Measurements from ENCODE around the gene RAPGEF1. TPM values are rescaled to one million over a fixed set of nuclear protein-coding genes. Genes with fewer than 3 reads are reported as not detected.

The RAPGEF1 gene
- total RNA-seq, 4 donors from 2014 or later = 13.1 to 73.7 (median 26.2) TPM

DNA sequence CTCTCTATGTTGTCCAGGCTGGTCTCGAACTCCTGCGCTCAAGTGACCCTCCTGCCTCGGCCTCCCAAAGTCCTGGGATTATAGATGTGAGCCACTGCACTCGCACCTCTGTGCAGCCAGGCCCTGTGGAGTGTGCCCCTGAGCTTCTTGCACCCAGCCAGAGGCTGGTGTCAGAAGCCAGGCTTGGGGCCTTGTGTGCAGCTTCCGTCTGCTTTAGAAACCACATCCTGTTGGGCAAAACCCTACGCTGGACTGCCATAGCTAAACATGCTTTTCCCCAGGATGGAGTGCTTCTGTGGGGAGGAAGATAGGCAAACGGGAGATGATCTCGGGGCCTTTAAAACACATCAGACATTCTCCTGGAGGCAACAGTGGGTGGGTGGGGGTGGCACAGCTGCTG lies 154.5 kb downstream of the RAPGEF1 start:
- Histone ChIP-seq H3K4me3 (no peak overlapping the region), H3K4me1 (no peaks in the 10 kb centered on the region), H3K27me3 (no peaks in the 10 kb centered on the region), H3K9me3 (no peaks in the 10 kb centered on the region), H3K27ac (no peak overlapping the region), H3K36me3 (no peaks in the 10 kb centered on the region)
- intact Hi-C loops (cut with DNase I; ENCODE audit: low total_unique reads) = no loop called here
- TF ChIP-seq, protein P1, sequence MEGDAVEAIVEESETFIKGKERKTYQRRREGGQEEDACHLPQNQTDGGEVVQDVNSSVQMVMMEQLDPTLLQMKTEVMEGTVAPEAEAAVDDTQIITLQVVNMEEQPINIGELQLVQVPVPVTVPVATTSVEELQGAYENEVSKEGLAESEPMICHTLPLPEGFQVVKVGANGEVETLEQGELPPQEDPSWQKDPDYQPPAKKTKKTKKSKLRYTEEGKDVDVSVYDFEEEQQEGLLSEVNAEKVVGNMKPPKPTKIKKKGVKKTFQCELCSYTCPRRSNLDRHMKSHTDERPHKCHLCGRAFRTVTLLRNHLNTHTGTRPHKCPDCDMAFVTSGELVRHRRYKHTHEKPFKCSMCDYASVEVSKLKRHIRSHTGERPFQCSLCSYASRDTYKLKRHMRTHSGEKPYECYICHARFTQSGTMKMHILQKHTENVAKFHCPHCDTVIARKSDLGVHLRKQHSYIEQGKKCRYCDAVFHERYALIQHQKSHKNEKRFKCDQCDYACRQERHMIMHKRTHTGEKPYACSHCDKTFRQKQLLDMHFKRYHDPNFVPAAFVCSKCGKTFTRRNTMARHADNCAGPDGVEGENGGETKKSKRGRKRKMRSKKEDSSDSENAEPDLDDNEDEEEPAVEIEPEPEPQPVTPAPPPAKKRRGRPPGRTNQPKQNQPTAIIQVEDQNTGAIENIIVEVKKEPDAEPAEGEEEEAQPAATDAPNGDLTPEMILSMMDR (IDR thresholded peaks at IDR 0.05) = no peak
- no peak for TF ChIP-seq POLR2A (IDR thresholded peaks at IDR 0.05)
- DNase-seq = peak in 1 of 2 donors; percentile 14

DNA sequence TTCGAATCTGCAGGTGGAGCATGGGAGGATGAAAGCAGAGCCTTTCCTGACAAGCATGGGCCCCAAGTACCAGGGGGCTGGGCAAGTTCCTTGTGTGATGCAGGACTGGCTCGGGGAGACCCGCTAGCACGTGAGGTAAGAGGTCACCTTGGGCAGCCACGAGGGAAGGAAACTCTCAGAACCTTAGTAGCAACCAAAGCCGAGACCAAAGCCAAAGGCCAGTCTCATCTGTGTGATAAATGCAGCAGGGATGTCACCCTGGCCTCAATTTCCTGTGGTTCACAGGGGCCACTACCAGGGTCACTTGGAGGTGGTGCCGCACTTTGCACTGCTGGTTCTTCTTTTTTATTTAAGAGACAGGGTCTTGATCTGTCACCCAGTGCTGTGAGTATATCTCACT lies 155.0 kb downstream of the RAPGEF1 start:
- no peak for DNase-seq
- Histone ChIP-seq H3K9me3 (no peaks in the 10 kb centered on the region), H3K4me3 (no peak overlapping the region), H3K27ac (no peak overlapping the region), H3K36me3 (no peaks in the 10 kb centered on the region), H3K27me3 (no peaks in the 10 kb centered on the region), H3K4me1 (no peaks in the 10 kb centered on the region)
- intact Hi-C loops (cut with DNase I; ENCODE audit: low total_unique reads) = no loop called here
- TF ChIP-seq, protein P1 (IDR thresholded peaks at IDR 0.05) = no peak
- TF ChIP-seq POLR2A (IDR thresholded peaks at IDR 0.05) = no peak

DNA sequence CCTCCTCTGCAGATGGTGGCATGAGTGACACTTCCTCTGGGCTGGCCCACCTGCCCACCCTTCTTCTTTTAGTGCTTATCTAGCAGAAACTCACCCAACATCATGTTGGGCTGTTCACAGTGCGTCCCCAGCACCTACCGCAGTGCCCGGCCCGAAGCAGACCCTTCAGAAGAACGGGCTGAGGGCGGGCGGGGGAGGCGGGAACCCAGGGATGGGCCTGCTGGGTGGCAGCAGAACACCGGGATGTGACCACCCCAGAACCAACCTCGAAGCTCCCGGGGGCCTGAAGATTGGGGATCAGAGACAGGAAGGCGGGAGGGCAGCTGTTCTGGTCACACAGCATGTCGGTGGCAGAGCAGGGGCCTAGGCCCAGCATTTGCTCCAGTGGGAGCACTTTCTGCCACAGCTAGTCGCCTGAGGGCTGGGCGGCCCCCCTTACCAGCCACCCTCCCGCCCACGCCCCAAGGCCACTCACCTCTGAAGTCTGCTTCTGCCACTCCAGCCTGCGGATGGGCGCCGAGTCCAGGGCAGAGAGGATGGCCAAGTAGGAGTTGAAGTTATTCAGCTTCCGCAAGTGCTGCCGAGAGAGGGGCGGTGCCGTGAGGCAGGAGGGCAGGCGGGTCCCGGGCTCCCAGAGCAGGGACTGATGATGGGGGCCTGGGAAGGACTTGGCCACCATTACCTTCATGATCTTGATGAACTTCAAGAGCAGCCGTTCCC lies 155.9 kb downstream of the RAPGEF1 start:
- no peak overlapping the region for H3K4me3 ChIP-seq
- TF ChIP-seq POLR2A (IDR thresholded peaks at IDR 0.05) = no peak
- TF ChIP-seq, protein P1 (IDR thresholded peaks at IDR 0.05) = no peak
- intact Hi-C loops (cut with DNase I; ENCODE audit: low total_unique reads) = no loop called here
- H3K9me3 ChIP-seq = no peaks in the 10 kb centered on the region
- H3K4me1 ChIP-seq = no peaks in the 10 kb centered on the region
- H3K27ac ChIP-seq = no peak overlapping the region
- no peaks in the 10 kb centered on the region for H3K36me3 ChIP-seq
- no peak for DNase-seq
- no peaks in the 10 kb centered on the region for H3K27me3 ChIP-seq

DNA sequence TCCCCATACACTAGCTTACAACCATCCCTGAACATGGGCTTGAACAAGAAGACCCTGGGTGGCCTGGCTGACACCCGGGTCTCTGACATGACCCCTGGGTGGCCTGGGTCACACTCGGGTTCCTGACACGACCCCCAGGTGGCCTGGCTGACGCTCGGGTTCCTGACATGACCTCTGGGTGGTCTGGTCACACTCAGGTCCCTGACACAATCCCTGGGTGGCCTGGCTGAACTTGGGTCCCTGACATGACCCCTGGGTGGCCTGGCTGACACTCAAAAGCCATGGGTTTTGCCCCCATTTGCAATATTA lies 156.6 kb downstream of the RAPGEF1 start:
- TF ChIP-seq POLR2A (IDR thresholded peaks at IDR 0.05) = no peak
- TF ChIP-seq, protein P1 (IDR thresholded peaks at IDR 0.05) = no peak
- no peak for DNase-seq
- H3K27ac ChIP-seq = no peak overlapping the region
- intact Hi-C loops (cut with DNase I; ENCODE audit: low total_unique reads) = no loop called here
- no peaks in the 10 kb centered on the region for H3K36me3 ChIP-seq
- H3K4me3 ChIP-seq = no peak overlapping the region
- H3K27me3 ChIP-seq = no peaks in the 10 kb centered on the region
- H3K9me3 ChIP-seq = no peaks in the 10 kb centered on the region
- no peaks in the 10 kb centered on the region for H3K4me1 ChIP-seq

DNA sequence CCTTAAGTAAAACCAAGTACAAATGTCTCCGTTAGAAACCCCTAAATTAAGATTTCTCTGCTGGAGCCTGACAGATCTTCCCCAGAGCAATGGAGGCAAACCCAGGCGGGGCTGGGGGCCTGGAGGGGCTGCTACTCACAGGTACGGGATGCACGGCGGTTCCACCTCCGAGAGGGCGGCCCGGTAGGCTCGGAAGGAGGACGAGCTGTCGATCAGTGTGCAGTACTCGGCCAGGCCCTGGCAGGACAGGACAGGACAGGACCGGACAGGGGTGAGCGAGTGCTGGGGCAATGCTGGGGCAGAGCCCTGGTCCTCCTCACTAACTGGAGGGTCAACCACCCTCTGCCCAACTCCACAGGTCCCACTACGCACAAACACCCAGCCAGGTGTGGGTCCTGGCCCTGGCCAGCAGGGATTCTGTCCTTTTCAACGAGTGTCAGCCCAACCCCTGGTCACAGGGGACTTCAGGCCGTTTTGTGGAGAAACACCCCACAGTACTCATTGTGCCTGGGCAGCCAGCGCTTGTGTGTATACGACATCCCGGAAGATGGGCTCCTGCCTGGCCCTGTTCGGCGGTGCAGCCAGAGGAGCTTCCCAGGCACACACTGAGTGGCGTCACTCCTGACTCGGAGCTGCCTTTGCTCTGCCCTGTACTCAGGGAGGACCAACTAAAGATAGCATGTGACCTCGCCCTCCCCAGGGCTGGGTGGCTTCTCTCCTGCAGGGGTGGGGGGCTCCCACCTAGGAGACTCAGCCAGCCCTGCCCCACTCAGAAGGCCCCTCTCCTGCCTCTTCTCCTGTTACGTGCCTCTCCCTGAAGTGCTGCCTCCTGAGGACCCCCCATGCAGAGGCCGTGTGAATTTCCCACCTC lies 157.2 kb downstream of the RAPGEF1 start:
- no peaks in the 10 kb centered on the region for H3K27me3 ChIP-seq
- no peak for TF ChIP-seq POLR2A (IDR thresholded peaks at IDR 0.05)
- TF ChIP-seq, protein P1 (IDR thresholded peaks at IDR 0.05) = no peak

More for the DNA sequence above, 157.2 kb downstream of the RAPGEF1 start:
- intact Hi-C loops (cut with DNase I; ENCODE audit: low total_unique reads) = no loop called here
- no peak overlapping the region for H3K27ac ChIP-seq
- DNase-seq = peak in 1 of 2 donors; percentile 11
- no peaks in the 10 kb centered on the region for H3K9me3 ChIP-seq
- H3K4me3 ChIP-seq = no peak overlapping the region
- no peaks in the 10 kb centered on the region for H3K4me1 ChIP-seq
- H3K36me3 ChIP-seq = no peaks in the 10 kb centered on the region

All from uterus (tissue), 4 donors.